HepG2 (cell line): Measurements from ENCODE around the gene TWF1. TPM values are rescaled to one million over a fixed set of nuclear protein-coding genes. Genes with fewer than 3 reads are reported as not detected.

Source experiments
- ATAC-seq: fragments of 200-7000 bp; cut with Tn5 transposase; 3 replicates; pipeline ENCODE4 v1.9.1; 2020; ENCODE audit warnings: mild to moderate bottlenecking, moderate library complexity
- BruUV-seq: library from RNA; stranded (reverse); fragments of 400-500 nt; replicated peaks from 2 replicates; lab custom pipeline; 2021; lab: Mats Ljungman, UMichigan
- CTCF ChIA-PET: fragments of 300-600 bp; formaldehyde crosslinking; extraction: SDS; loops from one replicate; lab custom pipeline; 2021; ENCODE audit warnings: low total read pairs, inconsistent platforms, low intra/inter-chr PET ratio; lab: Yijun Ruan, JAX
- POLR2A ChIA-PET: fragments of 350-600 bp; sonication (Branson Sonifier 250); formaldehyde crosslinking; loops from one replicate; lab custom pipeline; 2020; ENCODE audit warnings: antibody characterized with exemption, inconsistent platforms; lab: Yijun Ruan, JAX
- DNase-seq: peaks from one replicate; pipeline ENCODE4 v3.0.0-alpha.2; 2015; ENCODE audit warnings: low spot score
- FAIRE-seq: peaks from 3 replicates; lab custom pipeline; 2011; peaks lifted over from hg19 to GRCh38; lab: Jason Lieb, UNC
- H2AFZ ChIP-seq: one replicate; pipeline ENCODE4 v1.6.1; 2011; ENCODE audit warnings: low read length, inconsistent platforms
- H3K27ac ChIP-seq: fragments of 300-600 bp; 3 replicates; pipeline ENCODE4 v1.8.0; 2011; ENCODE audit warnings: mixed run types, mild to moderate bottlenecking, mixed read lengths, low read length, inconsistent platforms; ENCODE audit not compliant: insufficient read depth; ENCODE audit errors: extremely low read length
- H3K27me3 ChIP-seq, 2 experiments: fragments of 200-600 bp in 1 of 2; 2 replicates in 1 of 2; 3 replicates in 1 of 2; pipeline versions ENCODE4 v1.6.0 to v1.8.0; 2011; ENCODE audit warnings: low read length in 2 of 2, mild to moderate bottlenecking in 2 of 2, moderate library complexity in 2 of 2, inconsistent platforms in 1 of 2; ENCODE audit not compliant: insufficient read depth in 2 of 2, control insufficient read depth in 1 of 2
- H3K36me3 ChIP-seq, 2 experiments: fragments of 200-600 bp in 1 of 2; replicated peaks in 1 of 2; 2 replicates in 1 of 2; 3 replicates in 1 of 2; pipeline versions ENCODE4 v1.5.1 to v1.8.0; 2011; ENCODE audit warnings: low read length in 2 of 2, inconsistent platforms in 1 of 2; ENCODE audit not compliant: insufficient read depth in 2 of 2, control insufficient read depth in 1 of 2
- H3K4me1 ChIP-seq: 2 replicates; pipeline ENCODE4 v1.5.1; 2012; ENCODE audit warnings: low read length, inconsistent platforms; ENCODE audit not compliant: insufficient read depth
- H3K4me2 ChIP-seq: 2 replicates; pipeline ENCODE4 v1.6.0; 2011; ENCODE audit warnings: low read depth, low read length, inconsistent platforms
- H3K4me3 ChIP-seq, 3 experiments: fragments of 200-600 bp in 1 of 3; sonication (generic), shearing (Covaris generic) in 1 of 3; replicated peaks in 1 of 3; 2 replicates each; pipeline ENCODE4 v1.5.1; 2011 to 2016; ENCODE audit warnings: low read length in 3 of 3, inconsistent platforms in 2 of 3, low read depth in 2 of 3, mild to moderate bottlenecking in 2 of 3, control low read depth in 1 of 3, mixed read lengths in 1 of 3; ENCODE audit not compliant: insufficient read depth in 1 of 3
- H3K79me2 ChIP-seq: one replicate; pipeline ENCODE4 v1.6.1; 2011; ENCODE audit warnings: low read length, inconsistent platforms; ENCODE audit not compliant: insufficient read depth
- H3K9ac ChIP-seq: 2 replicates; pipeline ENCODE4 v1.6.0; 2011; ENCODE audit warnings: mild to moderate bottlenecking, low read depth, low read length, inconsistent platforms; ENCODE audit not compliant: insufficient read depth
- H3K9me3 ChIP-seq: 2 replicates; pipeline ENCODE4 v1.5.1; 2012; ENCODE audit warnings: mild to moderate bottlenecking, low read length
- H4K20me1 ChIP-seq: 2 replicates; pipeline ENCODE4 v1.6.0; 2011; ENCODE audit warnings: inconsistent platforms, mild to moderate bottlenecking, low read length, moderate library complexity; ENCODE audit not compliant: insufficient read depth
- CEBPB ChIP-seq: IDR thresholded peaks from 2 replicates; pipeline ENCODE4 v1.6.1; 2011; ENCODE audit warnings: low read depth, low read length, improper control_type of control experiment, borderline replicate concordance
- CREB1 ChIP-seq, 2 experiments: fragments of 450-650 bp in 1 of 2; IDR thresholded peaks; 2 replicates each; pipeline ENCODE4 v1.6.1; 2016 to 2017; ENCODE audit warnings: control low read depth in 1 of 2, mild to moderate bottlenecking in 1 of 2, missing compliant biosample characterization in 1 of 2, missing genetic modification characterization in 1 of 2
- DMAP1 ChIP-seq: IDR thresholded peaks from 2 replicates; pipeline ENCODE4 v1.6.1; 2016
- MTF2 ChIP-seq: sonication (generic); formaldehyde crosslinking; IDR thresholded peaks from 2 replicates; pipeline ENCODE4 v1.5.0; 2020; ENCODE audit warnings: missing genetic modification reagents, borderline replicate concordance
- NFIC ChIP-seq: IDR thresholded peaks from 2 replicates; pipeline ENCODE4 v1.6.1; 2012; ENCODE audit warnings: mild to moderate bottlenecking, low read length, inconsistent platforms
- PHF5A ChIP-seq: IDR thresholded peaks from one replicate; pipeline ENCODE4 v1.6.1; 2018; ENCODE audit warnings: low read depth, missing genetic modification reagents; ENCODE audit not compliant: unreplicated experiment
- POGK ChIP-seq: sonication (generic); formaldehyde crosslinking; conservative IDR thresholded peaks from 2 replicates; pipeline ENCODE4 v1.8.0; 2022; ENCODE audit warnings: mild to moderate bottlenecking, moderate library complexity, missing genetic modification reagents
- POGZ ChIP-seq: sonication (generic); formaldehyde crosslinking; IDR thresholded peaks from 2 replicates; pipeline ENCODE4 v1.4.0; 2020; ENCODE audit warnings: mild to moderate bottlenecking, missing genetic modification reagents
- RBFOX2 ChIP-seq: fragments of 200-400 bp; formaldehyde crosslinking; IDR thresholded peaks from 2 replicates; pipeline ENCODE4 v1.6.1; 2017; ENCODE audit warnings: low read depth, mild to moderate bottlenecking, low read length
- RFX3 ChIP-seq: IDR thresholded peaks from 2 replicates; pipeline ENCODE4 v1.6.1; 2016; ENCODE audit warnings: missing biosample characterization, missing genetic modification reagents
- RFX5 ChIP-seq: IDR thresholded peaks from 2 replicates; pipeline ENCODE4 v1.6.1; 2011; ENCODE audit warnings: low read depth, low read length, improper control_type of control experiment
- ZFP90 ChIP-seq: sonication (generic); formaldehyde crosslinking; IDR thresholded peaks from 2 replicates; pipeline ENCODE4 v1.8.0; 2022; ENCODE audit warnings: missing genetic modification reagents, mild to moderate bottlenecking, inconsistent platforms, borderline replicate concordance
- ZFX ChIP-seq: sonication (generic); formaldehyde crosslinking; IDR thresholded peaks from 2 replicates; pipeline ENCODE4 v1.4.0; 2020; ENCODE audit warnings: mild to moderate bottlenecking, low read depth, missing genetic modification reagents, moderate library complexity
- ZMAT5 ChIP-seq: sonication (generic); formaldehyde crosslinking; IDR thresholded peaks from 2 replicates; pipeline ENCODE4 v1.5.0; 2020; ENCODE audit warnings: mild to moderate bottlenecking, low read depth, missing genetic modification reagents, borderline replicate concordance
- WGBS: methylation state at CpG from one replicate; pipeline ENCODE4 v1.1.6; 2017; ENCODE audit warnings: low lambda C conversion rate; 5-methylcytosine and 5-hydroxymethylcytosine counted together
- in situ Hi-C: cut with HindIII; loops from 2 replicates; pipeline ENCODE4 v1.10.0; 2017; ENCODE audit warnings: low pct_unique_long_range_greater_than_20kb; ENCODE audit not compliant: extremely low pct_ligation_motif_present
- intact Hi-C: fragments of 100-400 bp; cut with micrococcal nuclease; formaldehyde crosslinking; loops from one replicate; pipeline ENCODE4 v1.10.0; 2022; ENCODE audit not compliant: unreplicated experiment
- polyA plus RNA-seq, 8 experiments: library from polyadenylated mRNA; depleted of rRNA in 3 of 8; stranded (reverse) in 7 of 8; unstranded in 1 of 8; fragments of >200 nt; fragmentation: Illumina TruSeq in 4 of 8; extraction: Trizol in 4 of 8; gene quantifications; 2 replicates each; pipeline versions ENCODE4 v1.2.1 to v1.2.3, GENCODE V29; 2011 to 2016; ENCODE audit warnings: low read depth in 4 of 8, missing spikeins in 1 of 8, mixed read lengths in 1 of 8; ENCODE audit not compliant: insufficient read depth in 1 of 8
- total RNA-seq, 5 experiments: library from RNA; depleted of rRNA; stranded (reverse); fragments of >200 nt; fragmentation: Illumina TruSeq; extraction: Trizol; gene quantifications; 2 replicates each; pipeline ENCODE4 v1.2.3, GENCODE V29; 2016; ENCODE audit warnings: low read depth in 1 of 5
- TF ChIP-seq, protein P1 (sequence below): sonication (generic); formaldehyde crosslinking; IDR thresholded peaks from 2 replicates; pipeline ENCODE4 v1.8.0; 2022; ENCODE audit warnings: missing genetic modification reagents, low read depth, mild to moderate bottlenecking, borderline replicate concordance

Gene TWF1
- total and polyA plus RNA-seq, 2 of the 13 experiments (the other 11 are each of a cell fraction or from before 2014, with no cell fraction given), result 32.3 to 85.5 TPM

- Histone ChIP-seq H3K4me1 (peaks cover 40% of the 10 kb centered on the region), H3K27me3 (no peaks in the 10 kb centered on the region), H3K4me3 (no peak overlapping the region), H2AFZ (no peak overlapping the region), H3K79me2 (peaks cover 4% of the 10 kb centered on the region), H3K4me2 (no peak overlapping the region), H3K9ac (no peak overlapping the region), H3K27ac (no peak overlapping the region), H3K9me3 (no peaks in the 10 kb centered on the region), H3K36me3 (peaks cover 2 to 5% of the 10 kb centered on the region in 2 experiments; a peak in 2 of 5 replicates), H4K20me1 (no peaks in the 10 kb centered on the region)
- no peak for TF ChIP-seq PHF5A (CRISPR knock-in tag)
- TF ChIP-seq ZFX (CRISPR knock-in tag), result no peak
- TF ChIP-seq, protein P1, sequence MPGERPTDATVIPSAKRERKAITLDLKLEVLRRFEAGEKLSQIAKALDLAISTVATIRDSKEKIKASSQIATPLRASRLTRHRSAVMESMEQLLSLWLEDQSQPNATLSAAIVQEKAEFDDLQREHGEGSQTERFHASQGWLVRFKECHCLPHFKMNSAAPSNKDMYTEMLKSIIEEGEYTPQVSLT (CRISPR knock-in tag), result no peak
- TF ChIP-seq CEBPB, result peak; percentile 72
- TF ChIP-seq ZFP90 (CRISPR knock-in tag), result no peak
- TF ChIP-seq POGZ (CRISPR knock-in tag), result no peak
- TF ChIP-seq NFIC, result no peak
- TF ChIP-seq MTF2 (CRISPR knock-in tag), result no peak
- peak; percentile 34; the same call in 1 of the 2 replicates for TF ChIP-seq RBFOX2
- TF ChIP-seq ZMAT5 (CRISPR knock-in tag), result no peak
- no peak for TF ChIP-seq POGK (CRISPR knock-in tag)
- no peak for TF ChIP-seq CREB1 (IDR thresholded peaks at IDR 0.05)
- no peak for TF ChIP-seq CREB1 (CRISPR knock-in tag; IDR thresholded peaks at IDR 0.05)
- no peak for TF ChIP-seq RFX5
- TF ChIP-seq DMAP1, result no peak
- no peak for TF ChIP-seq RFX3 (CRISPR knock-in tag)
- whole genome bisulfite sequencing, result 92% methylated on average over 3 of the region's 3 CpGs
- no TSS peak for BruUV-seq
- ATAC-seq, result no peak
- ChIA-PET CTCF (no interaction called here), POLR2A (no interaction called here)
- intact Hi-C loops, result loop anchor here (10.0 kb wide), 1 partner anchor 244 kb away; no protein-coding TSS in a partner anchor
- DNase-seq, result no peak
- in situ Hi-C loops, result no loop called here
- FAIRE-seq, result no peak
Observed at GRCh38 chr12:43750814-43751213, 55.3 kb downstream of the TWF1 start.
